Central memory CD8-positive, alpha-beta T cell (primary cell): ENCODE measurements around the gene LAMA3.

Experiments
- ATAC-seq: fragments of 150-1000 bp; cut with Tn5 transposase; replicated peaks from 2 replicates; pipeline ENCODE4 v1.10.0; 2022; ENCODE audit warnings: mild to moderate bottlenecking, moderate FRiP score, moderate number of reproducible peaks; ENCODE audit not compliant: poor library complexity, severe bottlenecking; ENCODE audit errors: extremely low read depth
- DNase-seq, 2 donors: peaks; one replicate each; pipeline ENCODE4 v3.0.0; 2021; ENCODE audit warnings: low spot score in 2 of 2
- H3K27ac Mint-ChIP-seq: one replicate; pipeline ENCODE4 v1.8.0; 2022; ENCODE audit warnings: low read depth, mild to moderate bottlenecking, moderate library complexity, mixed read lengths
- H3K27me3 Mint-ChIP-seq: one replicate; pipeline ENCODE4 v1.8.0; 2022; ENCODE audit warnings: mixed read lengths
- H3K36me3 Mint-ChIP-seq: one replicate; pipeline ENCODE4 v1.8.0; 2022; ENCODE audit warnings: mild to moderate bottlenecking, moderate library complexity, mixed read lengths; ENCODE audit not compliant: insufficient read depth
- H3K4me1 Mint-ChIP-seq: one replicate; pipeline ENCODE4 v1.8.0; 2022; ENCODE audit warnings: mixed read lengths
- H3K4me3 Mint-ChIP-seq: one replicate; pipeline ENCODE4 v1.8.0; 2022; ENCODE audit warnings: mild to moderate bottlenecking, moderate library complexity, mixed read lengths
- H3K9me3 Mint-ChIP-seq: one replicate; pipeline ENCODE4 v1.8.0; 2022; ENCODE audit warnings: mixed read lengths

LAMA3 gene

GRCh38 chr18:23675896-23676295, 13.4 kb upstream of the LAMA3 start:
- ATAC-seq: no peak
- Mint-ChIP-seq H3K27me3 (peaks cover 41% of the 10 kb centered on the region), H3K27ac (no peak overlapping the region), H3K36me3 (peaks cover 1% of the 10 kb centered on the region), H3K4me3 (no peak overlapping the region), H3K4me1 (no peaks in the 10 kb centered on the region), H3K9me3 (no peaks in the 10 kb centered on the region)
- DNase-seq: no peak

- H3K9me3 Mint-ChIP-seq: no peaks in the 10 kb centered on the region
- no peak overlapping the region for H3K4me3 Mint-ChIP-seq
- H3K4me1 Mint-ChIP-seq: no peaks in the 10 kb centered on the region
- DNase-seq (no peak), ATAC-seq (no peak)
- H3K36me3 Mint-ChIP-seq: peaks cover 4% of the 10 kb centered on the region
- H3K27me3 Mint-ChIP-seq: peaks cover 62% of the 10 kb centered on the region
- no peak overlapping the region for H3K27ac Mint-ChIP-seq
Measured at GRCh38 chr18:23682045-23682444, 7.2 kb upstream of the LAMA3 start.

- ATAC-seq (no peak), DNase-seq (no peak)
- Mint-ChIP-seq H3K4me1 (no peaks in the 10 kb centered on the region), H3K27ac (no peak overlapping the region), H3K9me3 (no peaks in the 10 kb centered on the region), H3K36me3 (peaks cover 4% of the 10 kb centered on the region), H3K4me3 (no peak overlapping the region), H3K27me3 (peaks cover 66% of the 10 kb centered on the region)
Measured at GRCh38 chr18:23682472-23682871, 6.8 kb upstream of the LAMA3 start.

- DNase-seq (no peak), ATAC-seq (no peak)
- H3K9me3 Mint-ChIP-seq: no peaks in the 10 kb centered on the region
- peaks cover 69% of the 10 kb centered on the region for H3K27me3 Mint-ChIP-seq
- no peak overlapping the region for H3K27ac Mint-ChIP-seq
- peaks cover 4% of the 10 kb centered on the region for H3K36me3 Mint-ChIP-seq
- H3K4me3 Mint-ChIP-seq: no peak overlapping the region
- H3K4me1 Mint-ChIP-seq: no peaks in the 10 kb centered on the region
Measured at GRCh38 chr18:23683155-23683554, 6.1 kb upstream of the LAMA3 start.

DNA sequence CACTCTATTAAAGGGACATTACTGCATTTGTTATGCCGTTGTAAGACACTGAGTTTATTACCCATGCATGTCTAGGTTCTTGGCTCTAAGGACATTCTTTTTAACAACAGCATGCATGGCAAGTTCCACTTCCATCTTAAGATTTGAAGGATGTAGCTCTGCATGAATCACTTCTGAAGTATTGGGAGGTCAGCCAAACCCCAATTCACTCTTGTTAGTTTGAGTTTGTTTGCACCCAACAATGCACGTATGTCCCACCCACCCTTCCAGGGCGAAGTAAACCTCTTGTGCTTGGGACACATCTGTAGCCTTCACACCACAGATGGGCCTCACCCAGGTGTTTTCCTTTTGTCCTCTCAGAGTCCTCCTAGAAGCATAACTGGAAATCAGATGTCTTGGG, 5.6 kb upstream of the LAMA3 start:
- peaks cover under 1% of the 10 kb centered on the region for H3K4me1 Mint-ChIP-seq
- no peaks in the 10 kb centered on the region for H3K9me3 Mint-ChIP-seq
- H3K36me3 Mint-ChIP-seq: peaks cover 4% of the 10 kb centered on the region
- ATAC-seq (no peak), DNase-seq (no peak)
- H3K27ac Mint-ChIP-seq: no peak overlapping the region
- no peak overlapping the region for H3K4me3 Mint-ChIP-seq
- peaks cover 69% of the 10 kb centered on the region for H3K27me3 Mint-ChIP-seq

DNA sequence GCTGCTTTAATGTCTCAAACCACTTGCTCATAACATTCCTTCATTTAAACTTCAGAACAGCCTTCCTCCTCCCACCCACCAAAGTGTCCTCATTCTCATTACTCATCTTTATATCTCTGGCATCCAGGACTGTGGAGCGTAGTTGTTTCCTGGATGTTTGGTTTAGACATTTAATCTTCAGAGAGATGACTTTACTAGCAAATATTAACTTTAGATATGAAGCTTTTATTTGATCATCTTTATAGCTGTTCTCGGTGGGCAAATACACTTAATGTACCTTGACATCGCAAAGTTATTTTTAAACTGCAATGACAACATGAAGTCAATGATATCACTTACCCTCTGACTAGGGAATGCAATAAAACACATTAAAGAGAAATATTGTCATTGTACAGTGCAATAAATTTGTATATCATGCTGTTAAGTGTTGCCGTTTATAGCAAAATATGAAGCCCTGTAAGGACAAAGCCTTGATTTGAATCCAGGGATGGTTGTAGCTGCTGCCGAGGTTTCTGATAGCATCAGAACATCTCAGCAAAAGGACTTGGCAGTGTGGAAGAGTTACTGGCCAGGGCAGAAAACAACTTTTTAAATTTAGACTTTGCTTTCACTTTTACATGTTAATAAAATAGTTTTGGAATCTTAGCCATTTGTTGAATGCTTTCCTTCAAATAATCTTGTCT, 4.6 kb upstream of the LAMA3 start:
- no peak overlapping the region for H3K4me3 Mint-ChIP-seq
- peaks cover 4% of the 10 kb centered on the region for H3K4me1 Mint-ChIP-seq
- H3K27me3 Mint-ChIP-seq: peaks cover 65% of the 10 kb centered on the region
- H3K36me3 Mint-ChIP-seq: peaks cover 3% of the 10 kb centered on the region
- no peak overlapping the region for H3K27ac Mint-ChIP-seq
- DNase-seq (no peak), ATAC-seq (no peak)
- no peaks in the 10 kb centered on the region for H3K9me3 Mint-ChIP-seq

DNA sequence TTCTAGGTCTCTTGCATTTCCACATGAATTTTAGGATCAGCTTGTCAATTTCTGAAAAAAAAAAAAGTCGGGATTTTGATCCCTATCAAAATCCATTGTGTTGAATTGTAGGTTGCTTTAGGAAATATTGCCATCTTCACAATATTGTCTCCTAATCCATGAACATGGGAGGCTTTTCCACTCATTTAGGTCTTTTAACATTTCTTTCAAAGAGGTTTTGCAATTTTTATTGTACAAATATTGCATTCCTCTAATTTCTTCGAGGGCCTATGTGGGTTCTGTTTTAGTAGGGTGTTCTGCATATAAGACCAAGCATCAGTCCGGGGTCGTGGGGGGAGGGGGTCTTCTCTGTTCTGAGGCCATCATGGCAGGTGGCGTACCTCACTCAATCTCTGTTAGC, 725 bp upstream of the LAMA3 start:
- no peak overlapping the region for H3K4me3 Mint-ChIP-seq
- no peak overlapping the region for H3K27ac Mint-ChIP-seq
- no peaks in the 10 kb centered on the region for H3K9me3 Mint-ChIP-seq
- H3K4me1 Mint-ChIP-seq: peaks cover 4% of the 10 kb centered on the region
- peaks cover 68% of the 10 kb centered on the region for H3K27me3 Mint-ChIP-seq
- ATAC-seq (no peak), DNase-seq (no peak)
- H3K36me3 Mint-ChIP-seq: peaks cover 3% of the 10 kb centered on the region

DNA sequence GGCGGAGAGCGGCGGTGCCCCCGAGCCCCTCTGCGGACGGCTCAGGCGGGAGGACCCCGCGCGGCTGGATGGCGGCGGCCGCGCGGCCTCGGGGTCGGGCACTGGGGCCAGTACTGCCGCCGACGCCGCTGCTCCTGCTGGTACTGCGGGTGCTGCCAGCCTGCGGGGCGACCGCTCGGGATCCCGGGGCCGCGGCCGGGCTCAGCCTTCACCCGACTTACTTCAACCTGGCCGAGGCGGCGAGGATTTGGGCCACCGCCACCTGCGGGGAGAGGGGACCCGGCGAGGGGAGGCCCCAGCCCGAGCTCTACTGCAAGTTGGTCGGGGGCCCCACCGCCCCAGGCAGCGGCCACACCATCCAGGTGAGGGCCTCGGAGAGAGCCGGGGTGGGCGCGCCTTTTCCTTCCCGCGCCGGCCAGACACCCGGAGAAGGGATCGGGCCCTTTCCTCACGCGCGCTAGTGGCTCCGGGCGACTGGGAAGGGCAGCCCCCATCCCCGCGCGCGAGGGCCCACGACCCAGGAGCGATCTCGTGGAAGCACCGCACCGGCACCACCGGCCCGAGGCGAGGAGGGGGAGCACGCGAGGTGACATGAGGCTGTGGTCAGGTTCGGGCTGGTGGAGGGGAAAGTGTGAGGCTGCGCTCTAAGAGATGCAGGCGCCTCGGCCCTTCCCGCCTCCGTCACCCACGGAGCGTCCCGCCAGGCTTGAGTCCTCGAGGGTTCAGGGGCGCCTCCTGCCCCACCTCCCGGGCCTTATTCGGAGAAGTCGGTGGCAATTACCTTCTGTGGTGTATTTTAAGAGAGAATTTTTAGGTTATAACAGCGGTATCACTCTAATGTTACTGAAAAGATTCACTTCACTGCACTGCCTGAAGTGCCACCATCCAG, 607 bp downstream of the LAMA3 start:
- Mint-ChIP-seq H3K4me3 (peak overlapping the region; percentile 57), H3K27me3 (peaks cover 68% of the 10 kb centered on the region), H3K9me3 (no peaks in the 10 kb centered on the region), H3K4me1 (peaks cover 4% of the 10 kb centered on the region), H3K27ac (no peak overlapping the region), H3K36me3 (peaks cover 1% of the 10 kb centered on the region)
- no peak for DNase-seq
- peak; percentile 38 for ATAC-seq

DNA sequence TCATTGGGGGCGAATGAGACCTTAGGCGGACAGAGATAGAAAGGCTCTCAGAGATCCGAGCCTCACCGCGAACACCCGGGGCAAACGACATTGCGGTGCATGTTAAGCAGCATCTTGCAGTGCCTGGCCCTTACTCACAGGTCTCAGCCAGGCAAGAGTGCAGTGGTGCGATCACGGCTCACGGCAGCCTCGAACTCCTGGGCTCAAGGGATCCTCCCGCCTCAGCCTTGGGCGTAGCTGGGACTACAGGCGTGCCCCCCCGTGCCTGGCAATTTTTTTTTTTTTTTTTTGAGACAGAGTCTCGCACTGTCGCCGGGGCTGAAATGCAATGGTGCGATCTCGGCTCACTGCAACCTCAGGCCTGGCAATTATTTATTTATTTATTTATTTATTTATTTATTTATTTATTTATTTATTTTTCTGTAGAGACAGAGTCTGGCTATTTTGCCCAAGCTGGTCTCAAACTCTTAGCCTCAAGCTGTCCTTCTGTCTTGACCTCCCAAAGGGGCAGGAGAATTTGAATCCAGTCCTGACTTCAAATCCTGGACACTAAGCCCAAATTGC, 1.3 kb downstream of the LAMA3 start:
- Mint-ChIP-seq H3K27me3 (peaks cover 68% of the 10 kb centered on the region), H3K27ac (no peak overlapping the region), H3K4me1 (peaks cover 4% of the 10 kb centered on the region), H3K36me3 (no peaks in the 10 kb centered on the region), H3K9me3 (no peaks in the 10 kb centered on the region), H3K4me3 (peak overlapping the region; percentile 57)
- DNase-seq (no peak), ATAC-seq (no peak)

GRCh38 chr18:23693846-23694245, 4.6 kb downstream of the LAMA3 start:
- Mint-ChIP-seq H3K27me3 (peaks cover 42% of the 10 kb centered on the region), H3K9me3 (no peaks in the 10 kb centered on the region), H3K36me3 (no peaks in the 10 kb centered on the region), H3K27ac (no peak overlapping the region), H3K4me3 (no peak overlapping the region), H3K4me1 (peaks cover 2% of the 10 kb centered on the region)
- DNase-seq: no peak
- no peak for ATAC-seq

DNA sequence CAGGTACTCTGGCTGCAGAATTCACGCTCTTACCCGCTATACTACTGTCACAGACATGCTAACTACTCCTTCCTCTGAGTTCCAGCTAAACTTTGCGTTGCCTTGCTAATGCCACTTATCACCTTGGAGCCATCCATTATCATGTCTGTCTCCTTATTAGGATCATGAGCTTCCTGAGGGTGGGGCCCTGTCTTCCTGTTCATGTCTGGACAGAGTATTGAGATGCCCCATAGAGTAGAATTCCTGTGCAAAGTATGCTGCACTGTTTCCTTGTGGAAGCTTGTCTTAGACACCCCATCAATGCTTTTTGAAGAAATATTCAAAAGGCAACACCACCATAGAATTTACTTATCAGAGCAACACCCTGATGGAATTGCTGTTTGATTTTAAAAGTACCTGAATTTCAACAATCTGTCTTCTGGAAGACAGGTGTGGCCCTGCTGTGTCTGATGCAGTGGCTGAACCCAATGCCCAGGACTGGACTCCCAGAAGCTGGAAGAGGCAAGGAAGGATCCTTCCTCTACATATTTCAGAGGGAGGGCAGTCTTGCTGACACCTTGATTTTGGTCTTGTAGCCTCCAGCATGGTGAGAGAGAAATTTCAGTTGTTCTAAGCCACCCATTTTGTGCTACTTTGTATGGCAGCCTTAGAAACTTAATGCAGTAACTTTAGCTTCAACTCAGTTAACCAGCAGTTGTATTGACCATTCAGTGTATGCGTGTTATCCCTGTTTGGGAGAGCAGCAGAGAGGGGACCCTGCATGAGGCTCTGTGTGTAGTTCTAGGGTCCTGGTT, 5.6 kb downstream of the LAMA3 start:
- Mint-ChIP-seq H3K27me3 (peaks cover 46% of the 10 kb centered on the region), H3K9me3 (no peaks in the 10 kb centered on the region), H3K4me1 (no peaks in the 10 kb centered on the region), H3K36me3 (no peaks in the 10 kb centered on the region), H3K4me3 (no peak overlapping the region), H3K27ac (no peak overlapping the region)
- no peak for DNase-seq
- ATAC-seq: no peak

GRCh38 chr18:23701017-23701416, 11.8 kb downstream of the LAMA3 start:
- Mint-ChIP-seq H3K9me3 (no peaks in the 10 kb centered on the region), H3K36me3 (no peaks in the 10 kb centered on the region), H3K27me3 (peaks cover 67% of the 10 kb centered on the region), H3K4me3 (no peak overlapping the region), H3K27ac (no peak overlapping the region), H3K4me1 (no peaks in the 10 kb centered on the region)
- DNase-seq: no peak
- ATAC-seq: no peak
